NCI-H1436 treated with DMSO at 0.1 percent for 48 hours (cell line): Measurements from ENCODE around the gene ASXL2.
"Not testable (repeated sequence)": the region's sequence is repeated elsewhere in the genome, so short reads cannot be mapped to it uniquely, and the experiment has no call there.

ENCODE experiments used
- DNase-seq: peaks from one replicate; lab custom pipeline; 2025; lab: John Stamatoyannopoulos, UW

Gene ASXL2

GRCh38 chr2:25833566-25833965 is 44.7 kb downstream of the ASXL2 start:
- DNase-seq = no peak

- DNase-seq = no peak
Measured at GRCh38 chr2:25832897-25833296, 45.4 kb downstream of the ASXL2 start.

DNA sequence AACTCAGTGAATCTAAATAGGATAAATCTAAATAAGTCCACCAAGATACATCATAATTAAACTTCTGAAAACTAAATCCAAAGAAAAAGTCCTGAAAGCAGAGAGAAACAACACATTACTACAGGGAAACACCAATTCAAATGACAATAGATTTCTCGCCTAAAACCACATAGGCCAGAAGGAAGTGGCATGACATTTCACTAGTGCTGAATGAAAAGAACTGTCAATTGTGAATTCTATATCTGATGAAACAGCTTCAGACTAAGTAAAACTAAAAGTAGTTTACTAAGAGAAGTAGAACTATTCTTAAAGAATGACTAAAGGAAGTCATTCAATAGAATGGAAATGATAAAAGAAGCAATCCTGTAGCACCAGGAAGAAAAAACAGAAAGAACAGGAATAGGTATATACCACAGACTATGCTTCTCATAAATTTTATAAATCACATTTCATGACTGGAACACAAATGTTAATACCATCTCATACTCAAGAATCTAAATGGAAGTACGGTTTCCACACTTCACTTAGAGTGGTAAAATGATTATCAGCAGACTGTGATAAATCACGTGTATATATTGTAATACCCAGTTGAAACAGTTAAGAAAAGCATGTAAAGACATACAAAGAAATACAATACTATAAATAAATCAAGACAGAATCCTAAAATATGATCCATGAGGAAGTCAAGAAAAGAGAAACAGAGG is 46.4 kb downstream of the ASXL2 start:
- DNase-seq = no peak

DNA sequence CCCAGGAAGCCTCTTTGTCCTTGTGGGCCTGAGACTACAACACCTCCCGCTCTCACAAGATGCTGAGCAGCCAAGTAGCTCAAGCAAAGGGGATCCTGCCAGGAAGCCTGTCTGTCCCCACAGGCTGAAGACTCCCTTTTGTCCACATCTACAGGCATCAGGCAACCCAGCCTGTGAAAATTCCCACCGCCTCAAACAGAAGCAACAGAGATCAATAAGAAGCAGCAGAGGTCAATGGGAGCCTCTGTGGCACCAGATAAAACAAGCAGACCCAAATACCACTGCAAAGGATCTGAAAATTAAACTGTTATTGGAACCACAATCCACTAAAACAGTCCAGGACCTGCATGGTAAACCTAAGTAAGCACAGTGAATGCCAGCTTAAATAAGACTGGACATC is 48.5 kb downstream of the ASXL2 start:
- DNase-seq = no peak

- no peak for DNase-seq
Measured at GRCh38 chr2:25829377-25829704, 48.9 kb downstream of the ASXL2 start.

GRCh38 chr2:25828532-25829376 is 49.5 kb downstream of the ASXL2 start:
- not testable (repeated sequence) for DNase-seq

GRCh38 chr2:25825238-25825637 is 53.0 kb downstream of the ASXL2 start:
- no peak for DNase-seq

DNA sequence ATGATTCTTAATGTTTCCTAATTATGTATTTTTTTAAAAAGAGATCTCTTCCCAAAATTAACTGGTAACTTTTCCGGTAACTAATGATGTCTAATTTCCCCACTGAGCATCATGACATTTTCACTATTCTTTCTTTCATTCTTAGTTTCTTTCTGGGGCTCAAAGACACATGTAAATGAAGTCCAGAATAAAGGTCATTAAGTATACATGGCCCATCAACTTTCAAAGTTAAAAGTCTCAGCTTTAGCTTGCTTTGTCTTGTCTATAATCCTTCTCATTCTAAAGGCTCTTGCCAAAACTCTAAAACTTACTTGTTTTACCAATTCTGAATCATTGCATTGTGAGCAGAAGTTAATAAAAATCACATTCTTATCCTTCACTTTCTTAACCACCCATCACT is 53.6 kb downstream of the ASXL2 start:
- no peak for DNase-seq

DNA sequence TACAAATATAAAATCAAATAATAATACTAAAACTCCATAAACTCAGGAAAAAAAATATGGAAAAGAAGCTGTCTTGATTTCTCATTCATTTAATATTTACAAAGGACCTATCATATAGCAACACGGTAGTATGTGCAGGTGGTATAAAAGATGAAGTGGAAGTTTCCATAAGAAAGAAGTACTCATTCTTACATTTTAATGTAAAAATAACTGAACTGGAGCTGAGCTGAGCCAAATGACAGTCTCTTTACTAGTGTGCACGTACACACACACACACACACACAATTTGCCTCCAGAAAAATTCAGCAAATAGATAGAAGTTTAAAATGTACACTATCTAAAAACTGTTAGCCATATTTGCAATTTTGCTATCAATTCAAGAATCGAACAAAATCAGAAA is 54.1 kb downstream of the ASXL2 start:
- no peak for DNase-seq

- no peak for DNase-seq
Measured at GRCh38 chr2:25822190-25823117, 55.8 kb downstream of the ASXL2 start.

DNA sequence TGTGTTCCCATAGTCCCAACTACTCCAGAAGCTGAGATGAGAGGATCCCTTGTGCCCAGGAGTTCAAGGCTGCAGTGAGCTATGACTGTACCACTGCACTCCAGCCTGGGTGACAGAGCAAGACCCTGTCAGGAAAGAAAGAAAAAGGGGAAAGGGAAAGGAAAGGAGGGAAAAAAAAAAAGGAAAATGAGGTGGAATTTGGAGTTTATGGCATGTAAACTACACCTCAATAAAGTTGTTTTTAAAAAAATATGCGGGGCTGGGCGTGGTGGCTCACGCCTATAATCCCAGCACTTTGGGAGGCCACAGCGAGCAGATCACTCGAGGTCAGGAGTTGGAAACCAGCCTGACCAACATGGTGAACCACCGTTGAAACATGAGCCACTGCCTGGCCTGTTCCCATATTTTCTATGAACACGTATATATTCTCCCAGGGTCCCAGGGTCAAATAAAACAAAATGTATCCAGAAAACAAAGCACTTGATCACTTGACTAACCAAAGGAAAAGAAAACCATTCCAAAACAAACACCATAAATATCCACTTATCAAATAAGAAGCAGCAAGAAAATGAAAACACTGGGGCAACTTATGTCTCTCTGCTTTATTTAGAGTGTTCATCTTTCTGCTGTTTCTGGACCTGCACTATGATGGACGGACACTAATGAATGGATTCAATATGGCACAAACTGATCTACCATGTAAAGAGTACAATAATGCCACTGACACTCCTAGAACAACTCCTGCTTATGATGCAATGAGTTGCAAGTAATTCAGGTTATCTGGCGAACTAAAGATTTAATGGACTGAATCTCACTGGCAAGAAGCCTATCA is 56.8 kb downstream of the ASXL2 start:
- no peak for DNase-seq

DNA sequence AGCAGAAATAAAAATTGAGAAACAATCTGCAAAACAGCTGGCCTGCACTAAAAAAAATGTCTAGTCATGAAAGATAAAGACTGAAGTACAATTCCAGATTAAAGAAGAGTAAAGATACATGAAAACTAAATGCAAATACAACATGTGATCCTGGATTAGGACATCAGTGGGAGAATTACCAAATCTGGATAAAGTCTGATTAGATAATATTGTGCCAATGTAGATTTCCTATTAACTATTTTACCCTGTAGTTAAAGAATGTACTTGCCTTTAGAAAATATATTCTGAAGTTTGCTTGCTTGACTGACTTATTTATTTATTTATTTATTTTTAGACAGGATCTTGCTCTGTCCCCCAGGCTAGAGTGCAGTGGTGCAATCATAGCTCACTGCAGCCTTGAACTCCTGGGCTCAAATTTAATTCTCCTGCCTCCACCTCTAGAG is 58.7 kb downstream of the ASXL2 start:
- DNase-seq = no peak

GRCh38 chr2:25817630-25818029 is 60.7 kb downstream of the ASXL2 start:
- DNase-seq = no peak

DNA sequence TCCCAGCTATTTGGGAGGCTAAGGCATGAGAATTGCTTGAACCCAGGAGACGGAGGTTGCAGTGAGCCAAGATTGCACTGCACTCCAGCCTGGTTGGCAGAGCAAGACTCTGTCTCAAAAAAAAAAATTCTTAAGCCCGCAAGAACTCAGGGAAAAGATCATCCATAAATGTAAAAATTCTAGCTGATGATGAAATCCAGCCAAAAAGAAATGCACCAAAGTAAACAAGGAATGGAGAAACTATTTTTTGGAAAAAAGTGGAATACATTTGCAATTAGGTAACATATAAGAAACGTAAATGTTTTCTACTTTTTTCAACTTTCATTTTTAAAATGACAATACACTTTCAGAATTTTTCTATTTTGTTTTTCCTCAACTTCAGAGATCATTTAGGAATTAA is 61.3 kb downstream of the ASXL2 start:
- DNase-seq = no peak

GRCh38 chr2:25816249-25816648 is 62.0 kb downstream of the ASXL2 start:
- DNase-seq = no peak

DNA sequence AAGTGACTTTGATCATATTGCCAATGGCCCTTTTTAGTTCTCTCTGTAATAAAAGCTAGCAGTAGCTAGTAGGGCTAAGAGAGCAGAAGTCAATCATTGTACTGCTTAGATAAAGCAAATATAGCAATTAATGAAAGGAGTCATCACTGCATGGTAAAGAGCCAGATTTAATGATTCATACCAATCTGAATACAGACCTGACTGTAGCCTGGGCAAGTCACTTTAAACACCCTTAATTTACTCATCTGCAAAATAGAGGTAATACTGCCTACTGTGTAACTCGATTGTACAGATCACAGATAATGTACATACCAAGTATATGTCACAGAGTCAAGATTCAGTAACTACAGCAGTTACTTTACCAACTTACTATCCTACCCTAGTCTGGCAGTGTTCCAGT is 63.6 kb downstream of the ASXL2 start:
- no peak for DNase-seq

DNA sequence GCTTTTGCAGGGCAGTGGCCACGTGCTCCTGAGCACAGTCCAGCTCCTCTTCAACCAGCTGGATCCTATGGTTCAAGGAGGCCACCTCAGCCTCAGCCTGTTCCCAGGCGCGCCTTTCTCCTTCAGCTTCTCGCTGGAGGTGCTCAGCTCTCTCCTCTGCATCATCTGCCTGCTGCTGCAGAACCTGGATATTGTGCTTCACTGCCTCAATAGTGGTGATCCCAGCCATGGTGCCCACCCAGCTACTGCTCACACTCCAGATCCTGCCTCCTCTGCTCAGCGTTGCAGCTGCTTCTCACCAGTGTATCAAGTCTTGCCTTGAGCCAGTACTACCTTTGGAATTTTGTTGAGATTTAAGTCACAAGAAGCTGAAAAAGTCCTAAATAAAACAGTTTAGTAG is 67.9 kb downstream of the ASXL2 start:
- no peak for DNase-seq

GRCh38 chr2:25809646-25810045 is 68.6 kb downstream of the ASXL2 start:
- DNase-seq = no peak

DNA sequence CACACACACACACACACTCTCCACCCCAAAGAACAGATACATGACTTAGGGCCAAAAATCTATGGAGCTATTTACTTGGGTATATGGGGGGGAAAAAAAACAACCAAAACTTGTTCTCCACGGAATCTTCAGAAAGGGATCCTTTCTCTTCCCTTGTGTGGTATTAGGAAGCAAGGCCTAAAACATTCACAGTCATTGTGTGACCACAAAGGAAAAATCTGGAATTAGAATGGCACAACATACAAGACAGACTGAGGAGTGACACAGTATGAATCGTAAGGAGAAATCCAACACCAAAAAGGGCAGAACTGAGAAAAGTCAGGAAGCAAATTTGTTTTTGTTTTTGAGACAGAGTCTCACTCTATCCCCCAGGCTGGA is 70.3 kb downstream of the ASXL2 start:
- DNase-seq = no peak

- DNase-seq = no peak
Measured at GRCh38 chr2:25806941-25807340, 71.3 kb downstream of the ASXL2 start.

DNA sequence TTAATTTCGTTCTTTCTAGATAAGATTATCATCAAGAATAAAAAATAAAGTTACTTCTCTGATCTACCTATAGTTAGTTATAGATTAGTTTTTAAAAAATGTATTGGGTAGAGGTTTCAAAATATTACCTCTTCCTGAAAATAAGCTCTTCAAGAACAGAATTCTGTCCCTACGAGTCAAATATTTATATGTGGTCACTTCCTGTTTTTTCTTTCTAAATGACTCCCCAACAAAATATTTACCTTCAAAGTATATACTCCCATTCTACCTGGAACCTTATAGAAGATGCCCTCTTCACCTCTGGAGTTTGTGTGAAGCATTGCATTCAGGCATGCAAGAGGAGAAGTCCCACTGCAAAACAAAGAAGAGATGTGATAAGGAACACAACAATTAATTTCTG is 72.3 kb downstream of the ASXL2 start:
- DNase-seq = no peak

DNA sequence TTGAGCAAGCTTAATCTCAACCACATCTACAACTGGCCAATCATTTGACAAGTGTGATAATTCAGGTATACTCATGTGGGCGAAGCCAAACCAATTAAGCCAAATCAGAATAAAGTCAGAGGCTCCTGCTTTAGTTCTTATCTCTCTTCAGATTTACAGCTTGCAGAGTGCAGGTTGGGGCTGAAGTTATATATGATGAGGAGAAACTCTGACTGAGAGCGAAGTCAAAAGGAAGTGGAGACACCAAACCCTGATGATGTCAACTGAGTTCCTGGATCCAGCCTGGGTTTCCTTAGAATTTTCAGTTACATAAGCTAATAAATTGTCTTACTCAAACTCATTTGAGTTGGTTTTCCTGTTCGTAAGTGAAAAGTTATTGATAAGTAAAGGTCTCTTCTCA is 73.9 kb downstream of the ASXL2 start:
- no peak for DNase-seq
